Stimulated activated CD4-positive, alpha-beta T cell treated with anti-CD3 and anti-CD28 coated beads, TNF-alpha, amount 100 ng/mL, for 1 hour (primary cell): ENCODE measurements around the gene C11orf91.
"Not testable (repeated sequence)": the region's sequence is repeated elsewhere in the genome, so short reads cannot be mapped to it uniquely, and the experiment has no call there.

Source experiments
- DNase-seq, 3 donors: peaks; one replicate each; pipeline ENCODE4 v3.0.0-alpha.2; 2020; ENCODE audit warnings: low read depth in 3 of 3, low spot score in 1 of 3

C11orf91 gene

DNA sequence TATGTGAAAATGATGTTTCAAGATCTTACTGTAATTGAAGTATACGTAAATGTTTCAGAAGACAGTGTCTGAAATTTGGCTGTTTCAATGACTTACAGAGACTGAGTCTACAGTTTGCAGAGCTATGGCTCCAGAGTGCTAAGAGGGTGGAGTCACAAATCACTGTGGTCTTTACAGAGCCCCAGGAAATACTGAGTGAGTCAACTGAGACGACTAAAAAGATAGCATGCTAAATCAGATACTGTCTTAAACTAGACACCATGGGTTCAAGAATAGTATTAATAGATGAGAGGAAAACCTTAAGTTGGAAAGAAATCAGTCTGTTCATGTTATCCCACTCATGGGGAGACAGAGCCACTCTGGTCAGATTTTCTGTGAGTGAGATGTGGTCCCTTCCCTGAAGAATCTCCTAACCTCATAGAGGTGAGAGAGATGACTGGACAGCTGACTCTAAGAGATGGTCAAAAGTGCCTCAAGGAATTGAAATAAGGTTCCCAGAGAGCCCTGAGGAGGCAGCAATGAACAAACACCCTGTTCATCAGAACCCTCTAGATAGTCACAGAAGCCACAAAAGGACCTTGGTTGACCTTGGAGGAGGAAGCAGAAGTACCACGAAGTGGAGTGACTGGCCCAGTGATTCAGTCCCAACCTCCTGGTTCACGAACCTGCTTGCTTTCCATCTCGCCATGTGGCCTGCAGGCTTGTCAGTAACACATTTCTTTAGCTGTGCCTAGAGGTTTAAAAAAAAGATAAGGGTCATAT lies 30.2 kb downstream of the C11orf91 start:
- no peak for DNase-seq

DNA sequence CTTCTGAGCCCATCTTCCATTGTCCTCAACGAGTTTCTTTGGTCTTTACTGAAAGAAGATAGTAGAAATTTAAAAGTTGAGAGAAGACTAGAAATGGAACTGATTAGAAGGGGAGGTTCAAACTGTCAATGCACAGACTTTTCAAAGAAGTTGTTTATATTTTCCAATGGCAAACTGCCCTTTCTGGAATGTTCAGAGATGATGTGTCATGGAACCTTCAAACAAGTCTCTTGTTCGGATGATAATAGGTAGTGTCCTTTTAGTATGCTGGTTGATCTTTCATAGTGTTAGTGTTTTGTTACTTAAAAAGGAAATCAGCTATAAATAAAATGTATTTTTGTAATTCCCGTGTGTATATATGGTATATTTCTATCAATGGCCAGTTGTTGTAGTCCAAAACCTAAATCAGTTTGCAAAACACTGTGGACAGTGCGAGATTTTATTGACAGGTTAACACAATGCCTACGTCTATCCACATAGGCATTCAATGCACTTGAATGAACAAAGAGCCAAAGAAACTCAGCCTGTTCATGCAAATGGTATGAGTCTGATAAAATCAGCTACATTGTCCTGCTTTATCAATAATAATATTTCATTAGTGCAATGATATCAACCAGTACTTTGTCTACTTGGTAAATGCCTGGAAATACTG lies 30.9 kb downstream of the C11orf91 start:
- no peak for DNase-seq

DNA sequence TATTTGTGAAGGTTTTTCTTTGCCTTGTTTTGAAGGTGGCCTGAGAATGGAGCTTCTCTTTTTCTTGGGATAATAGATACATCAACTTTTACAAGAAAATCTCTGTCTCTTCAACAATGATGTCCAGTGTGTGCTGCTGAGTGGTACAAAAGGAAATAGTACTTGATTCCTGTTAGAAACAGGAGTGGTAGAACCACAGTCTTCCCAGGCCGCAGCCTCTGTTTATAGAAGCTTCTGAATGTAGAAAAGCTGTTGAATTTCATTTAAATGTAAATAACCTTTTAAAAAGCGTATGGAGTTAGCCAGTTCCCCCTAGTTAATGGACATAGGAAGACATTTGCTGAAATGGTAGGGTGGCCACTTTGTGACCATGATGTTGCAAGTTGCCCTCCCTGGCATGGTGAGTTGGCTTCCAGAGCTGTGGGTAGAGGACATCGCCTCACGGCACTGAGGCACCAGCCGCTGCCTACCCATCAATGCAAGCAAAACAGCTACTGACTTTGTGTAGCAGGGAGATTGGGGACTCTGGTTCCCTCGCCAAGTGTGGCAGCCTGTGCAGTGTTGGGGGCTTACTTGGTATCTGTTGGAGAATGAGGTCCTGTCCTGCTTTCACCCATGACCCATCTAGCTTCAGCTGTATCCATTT lies 31.6 kb downstream of the C11orf91 start:
- DNase-seq = no peak

GRCh38 chr11:33668468-33668825 lies 32.2 kb downstream of the C11orf91 start:
- no peak for DNase-seq

DNA sequence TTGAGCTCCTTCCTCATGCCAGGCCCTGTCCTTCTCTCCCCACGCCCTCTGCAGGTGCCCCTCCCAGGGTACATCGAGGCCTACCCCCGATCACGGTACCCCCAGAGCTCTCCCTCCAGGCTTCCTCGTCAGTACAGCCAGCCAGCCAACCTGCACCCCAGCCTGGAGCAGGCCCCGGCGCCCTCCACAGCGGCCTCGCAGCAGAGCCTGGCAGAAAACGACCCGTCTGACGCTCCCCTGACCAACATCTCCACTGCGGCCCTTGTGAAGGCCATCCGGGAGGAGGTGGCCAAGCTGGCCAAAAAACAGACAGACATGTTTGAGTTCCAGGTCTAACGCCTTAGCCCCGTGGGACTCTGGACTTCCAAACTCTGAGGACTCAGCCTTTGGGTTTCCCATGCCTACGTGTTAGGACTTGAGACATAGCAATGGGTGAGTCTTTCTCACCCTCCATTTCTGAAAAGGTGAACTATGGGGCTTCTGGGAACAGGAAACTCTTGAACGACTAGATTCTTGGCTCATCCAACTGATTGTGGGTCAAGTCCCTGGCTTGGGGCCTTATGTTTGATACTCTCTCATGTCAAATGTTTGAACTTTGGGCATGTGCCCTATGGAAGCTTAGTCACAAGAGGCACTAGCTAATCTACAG lies 32.7 kb downstream of the C11orf91 start:
- DNase-seq = no peak

GRCh38 chr11:33665350-33666106 lies 35.1 kb downstream of the C11orf91 start:
- DNase-seq = no peak

DNA sequence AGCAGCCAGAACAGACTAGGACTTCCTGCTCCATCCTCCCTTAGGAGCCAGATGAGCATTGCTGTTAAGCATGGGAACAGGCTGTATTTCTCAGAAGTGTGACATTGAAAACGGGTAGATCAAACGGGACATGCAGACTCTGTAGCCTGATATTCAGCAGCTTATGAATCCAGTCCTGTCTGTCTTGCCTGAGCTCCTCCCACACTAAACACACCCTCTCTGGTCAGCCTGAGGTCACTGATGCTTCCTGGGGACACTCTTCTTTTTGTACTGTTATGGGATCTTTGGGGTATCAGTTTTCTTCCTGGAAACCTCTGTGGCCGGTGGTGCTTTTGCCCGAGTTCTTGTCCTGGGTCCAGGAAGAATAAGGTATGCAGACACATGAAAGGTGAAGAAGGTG lies 35.8 kb downstream of the C11orf91 start:
- no peak for DNase-seq

- DNase-seq = no peak
These were observed 36.5 kb downstream of the C11orf91 start for GRCh38 chr11:33664166-33664565.

GRCh38 chr11:33663121-33663520 lies 37.5 kb downstream of the C11orf91 start:
- DNase-seq = no peak

- not testable (repeated sequence) for DNase-seq
These were observed 39.1 kb downstream of the C11orf91 start for GRCh38 chr11:33661526-33661925.

DNA sequence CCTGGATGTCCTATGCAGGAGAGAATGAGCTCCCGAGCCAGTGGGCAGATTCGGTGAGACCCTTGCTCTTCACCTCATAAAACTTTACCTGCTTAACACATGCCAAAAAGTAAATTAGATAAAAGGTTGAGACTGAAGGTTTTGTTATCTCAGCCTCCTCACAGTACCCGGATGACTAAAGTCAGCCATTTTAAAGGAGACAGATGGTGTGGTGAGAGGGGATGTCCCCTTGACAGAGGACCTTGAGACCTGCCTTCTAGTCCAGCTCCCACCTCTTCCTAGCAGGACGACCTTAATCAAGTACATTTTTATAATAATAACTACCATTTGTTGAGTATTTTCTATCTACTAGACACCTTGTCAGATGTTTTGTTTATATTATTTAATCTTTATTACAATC lies 39.7 kb downstream of the C11orf91 start:
- no peak for DNase-seq

DNA sequence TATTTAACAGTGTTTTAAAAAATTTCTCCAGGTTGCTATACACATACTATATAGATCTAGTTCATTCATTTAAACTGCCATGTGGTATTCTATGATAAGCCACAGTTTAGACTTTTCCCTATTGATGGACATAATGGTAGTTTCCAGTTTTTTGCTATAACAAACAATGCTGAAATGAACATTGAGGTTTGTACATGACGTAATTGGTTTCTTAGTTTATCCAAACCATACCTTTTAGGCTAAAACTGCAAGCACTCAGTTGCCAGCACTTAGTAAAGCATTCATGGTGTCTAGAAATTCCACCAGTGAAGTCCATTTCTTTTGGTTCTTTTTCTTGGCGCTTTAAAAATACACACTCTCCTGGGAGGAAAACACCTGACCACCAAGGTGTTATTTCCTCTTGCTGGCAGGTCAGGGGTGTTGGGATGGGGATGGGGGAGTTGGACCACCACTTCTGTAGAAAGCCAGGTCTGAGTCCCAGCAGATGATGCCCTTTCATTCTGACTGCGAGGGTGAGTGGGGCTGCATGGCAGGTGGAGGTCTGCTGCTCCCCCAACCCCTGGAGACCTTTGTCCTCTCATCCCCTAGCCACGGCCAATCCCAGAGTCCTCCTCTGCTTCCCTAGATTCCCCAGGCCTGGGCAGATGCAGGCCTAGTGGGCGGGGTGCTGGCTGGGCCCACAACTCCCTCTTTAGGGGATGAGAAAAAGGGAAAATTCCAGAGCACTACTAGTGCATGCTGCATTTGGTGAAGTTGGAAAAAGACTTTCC lies 41.1 kb downstream of the C11orf91 start:
- no peak for DNase-seq

DNA sequence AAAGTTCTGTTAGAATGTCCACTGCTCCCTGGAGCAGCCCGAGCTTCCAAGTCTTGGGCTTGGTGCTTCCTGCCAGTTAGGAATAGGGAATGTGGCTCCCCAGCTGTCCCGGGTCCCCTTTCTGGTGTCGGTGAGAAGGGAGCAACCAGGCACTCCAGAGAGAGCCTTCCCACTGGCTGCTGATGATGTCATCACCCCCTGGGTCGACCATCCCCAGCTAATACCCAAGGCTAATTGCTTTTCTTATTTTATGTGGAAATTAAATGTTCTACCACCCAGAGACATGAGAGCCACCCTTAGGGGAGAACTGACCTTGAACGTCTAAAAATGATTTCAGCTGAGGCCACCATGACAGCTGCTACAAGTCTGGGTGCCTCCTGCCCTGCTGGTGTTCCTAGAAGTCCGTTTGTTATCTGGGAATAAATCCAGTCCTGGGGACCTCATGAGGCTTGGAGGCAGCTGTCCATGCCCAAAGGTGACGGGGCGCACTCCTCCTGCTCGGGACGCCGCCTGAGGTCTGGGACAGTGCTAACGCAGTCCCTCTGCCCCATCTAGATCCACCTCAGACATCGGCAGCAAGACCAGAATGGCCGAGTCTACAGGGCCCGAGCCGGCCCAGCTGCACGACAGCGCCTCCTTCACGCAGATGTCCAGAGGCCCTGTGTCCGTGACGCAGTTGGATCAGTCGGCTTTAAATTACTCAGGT lies 42.3 kb downstream of the C11orf91 start:
- DNase-seq = no peak

DNA sequence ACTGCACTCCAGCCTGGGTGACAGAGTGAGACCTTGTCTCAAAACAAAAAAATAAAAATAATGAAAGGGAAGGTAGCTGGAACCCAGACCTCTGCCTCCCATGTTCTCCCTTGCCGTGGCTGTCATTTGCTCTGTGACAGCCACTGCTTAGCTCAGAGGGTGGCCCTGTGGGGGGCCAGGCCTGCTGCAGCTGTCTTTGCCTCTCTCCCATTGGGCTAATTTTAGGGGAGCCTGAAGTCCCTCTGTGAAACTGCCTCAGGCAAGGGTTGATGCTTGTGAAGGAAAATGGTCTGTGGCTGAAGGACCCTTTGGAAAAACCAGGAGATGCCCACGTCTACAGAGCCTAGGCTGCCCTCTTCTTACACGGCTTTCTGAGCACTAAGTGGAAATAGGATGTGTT lies 42.9 kb downstream of the C11orf91 start:
- no peak for DNase-seq

GRCh38 chr11:33656768-33657167 lies 43.9 kb downstream of the C11orf91 start:
- no peak for DNase-seq

DNA sequence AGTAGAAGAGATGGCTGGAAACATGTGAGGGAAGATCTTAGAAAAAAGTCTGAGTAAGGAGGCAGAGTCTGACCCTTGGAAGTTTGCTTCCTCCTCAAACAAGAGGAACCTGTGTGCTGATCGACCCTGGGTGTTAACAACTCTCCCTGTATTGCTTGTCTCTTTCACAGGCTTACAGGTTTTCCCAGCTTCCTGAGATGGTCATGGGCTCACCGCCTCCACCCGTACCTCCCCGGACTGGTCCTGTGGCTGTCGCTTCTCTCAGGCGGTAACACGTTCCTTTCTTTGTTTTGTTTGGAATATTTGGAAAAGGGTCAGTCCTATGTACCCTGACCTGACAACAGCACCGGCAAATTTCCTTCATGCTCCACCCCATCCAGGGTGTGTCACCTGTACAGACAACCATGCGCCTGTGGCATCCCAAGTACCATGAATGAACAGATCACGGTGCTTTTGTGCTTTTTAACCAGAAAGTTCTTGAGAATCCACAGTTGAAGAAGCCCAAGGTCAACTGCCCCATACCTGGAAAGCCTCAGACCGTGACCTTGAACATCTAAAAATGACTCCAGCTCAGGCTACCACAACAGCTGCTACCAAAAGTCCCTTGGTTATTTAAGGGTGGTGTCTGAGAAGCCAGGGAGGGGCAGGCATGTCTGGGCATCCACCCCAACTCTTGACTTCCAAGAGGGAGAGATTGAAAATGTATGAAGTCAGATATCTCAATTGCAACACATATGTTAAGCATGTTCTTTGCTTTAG lies 44.6 kb downstream of the C11orf91 start:
- no peak for DNase-seq

DNA sequence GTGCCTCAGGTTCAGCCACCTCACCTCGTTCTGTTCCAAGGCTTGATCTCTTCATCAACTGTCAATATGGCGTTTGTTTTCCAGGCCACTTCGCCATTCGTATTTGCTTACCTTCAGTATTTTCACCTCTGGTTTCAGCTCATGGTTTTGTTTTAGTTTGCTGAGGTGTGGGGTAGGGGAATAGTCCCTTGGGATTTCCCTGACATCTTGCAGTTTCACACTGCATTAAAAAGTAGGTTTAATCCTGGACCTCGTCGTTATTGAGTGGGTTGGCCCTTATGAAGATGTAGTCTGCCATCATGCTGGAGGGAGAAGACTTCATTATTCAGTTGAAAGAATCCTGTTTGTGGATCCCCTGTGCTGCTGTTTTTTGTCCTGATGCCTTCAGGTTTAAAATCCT lies 46.0 kb downstream of the C11orf91 start:
- no peak for DNase-seq

DNA sequence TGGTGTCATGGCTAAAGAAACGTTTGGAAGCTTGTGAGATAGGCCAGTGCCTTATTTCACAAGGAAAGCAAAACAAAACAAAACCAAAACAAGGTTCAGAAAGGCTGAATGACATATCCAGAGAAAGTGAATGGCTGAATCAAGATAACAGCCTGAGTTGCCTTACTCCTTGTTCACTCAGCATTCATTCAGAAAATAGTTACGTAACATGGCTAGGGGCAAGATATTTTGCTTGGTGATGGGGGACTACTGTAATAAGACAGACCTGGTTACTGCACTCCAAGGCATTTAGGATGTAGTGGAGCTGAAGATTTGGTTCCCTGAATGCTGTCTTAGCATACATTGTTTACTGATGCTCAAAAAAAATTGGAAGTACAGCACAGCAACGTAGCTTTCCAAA lies 47.7 kb downstream of the C11orf91 start:
- DNase-seq = no peak

DNA sequence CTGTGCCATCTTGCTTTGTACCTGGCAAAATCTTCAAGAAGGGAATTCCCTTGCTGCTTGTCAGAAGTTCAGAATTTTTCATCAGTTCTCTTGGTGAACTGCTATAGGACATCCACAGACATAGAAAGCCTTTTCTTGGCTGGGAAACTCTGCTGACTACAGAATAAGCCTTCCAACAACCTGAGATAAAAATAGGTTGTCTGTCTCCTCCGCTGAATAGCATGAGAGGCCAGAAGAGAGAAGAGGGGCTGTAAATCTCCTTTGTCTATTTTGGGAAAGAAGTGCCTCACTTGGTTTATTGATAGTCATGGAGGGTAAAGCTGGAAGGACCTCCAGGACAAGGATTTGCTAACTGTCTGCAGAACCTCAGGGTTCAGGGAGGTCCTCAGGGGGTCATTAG lies 48.2 kb downstream of the C11orf91 start:
- DNase-seq = no peak
